HG02840 (cell line): ENCODE results near the gene CLRN3.

Experiments used
- ATAC-seq: cut with Tn5 transposase; IDR thresholded peaks from one replicate; pipeline ENCODE4 v1.9.1; 2021; ENCODE audit warnings: mild to moderate bottlenecking, moderate library complexity, moderate number of reproducible peaks; ENCODE audit not compliant: unreplicated experiment, low FRiP score

The CLRN3 gene

DNA sequence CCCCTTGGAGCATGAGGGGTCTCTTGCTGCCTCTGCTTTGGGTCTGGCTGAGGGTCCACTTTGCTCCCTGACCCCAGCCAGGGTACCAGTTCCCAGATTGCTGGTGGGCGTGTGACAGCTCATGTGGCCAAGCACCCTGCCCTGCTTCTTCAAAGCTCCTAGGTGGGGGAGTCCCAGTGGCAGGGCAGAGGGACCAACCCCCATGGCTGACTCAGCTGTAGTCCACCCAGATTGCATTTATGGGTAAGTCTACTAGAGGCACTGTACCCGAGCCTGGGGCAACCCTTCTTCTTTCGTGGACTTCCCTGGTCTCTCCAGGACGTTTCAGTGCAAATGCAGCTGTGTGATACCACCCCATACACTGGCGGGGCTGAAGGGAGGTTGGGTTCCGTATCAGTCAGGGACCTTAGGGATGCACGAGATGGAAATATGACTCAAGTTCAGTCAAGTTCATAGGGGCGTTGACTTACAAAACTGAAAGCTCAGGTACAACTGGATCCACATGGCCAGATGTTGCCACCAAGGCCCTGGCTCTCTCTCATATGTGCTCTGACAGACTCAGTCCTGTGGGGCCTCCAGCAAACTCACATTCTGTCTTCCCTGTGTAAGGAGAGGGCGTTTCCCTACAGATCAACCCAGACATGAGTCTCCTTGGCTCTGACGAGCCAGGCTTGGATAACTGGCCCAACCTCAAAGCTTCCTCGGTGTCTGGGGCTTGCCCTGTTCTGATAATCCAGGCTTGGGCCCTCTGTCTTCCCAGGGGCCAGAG, 27.7 kb upstream of the CLRN3 start:
- no peak for ATAC-seq

DNA sequence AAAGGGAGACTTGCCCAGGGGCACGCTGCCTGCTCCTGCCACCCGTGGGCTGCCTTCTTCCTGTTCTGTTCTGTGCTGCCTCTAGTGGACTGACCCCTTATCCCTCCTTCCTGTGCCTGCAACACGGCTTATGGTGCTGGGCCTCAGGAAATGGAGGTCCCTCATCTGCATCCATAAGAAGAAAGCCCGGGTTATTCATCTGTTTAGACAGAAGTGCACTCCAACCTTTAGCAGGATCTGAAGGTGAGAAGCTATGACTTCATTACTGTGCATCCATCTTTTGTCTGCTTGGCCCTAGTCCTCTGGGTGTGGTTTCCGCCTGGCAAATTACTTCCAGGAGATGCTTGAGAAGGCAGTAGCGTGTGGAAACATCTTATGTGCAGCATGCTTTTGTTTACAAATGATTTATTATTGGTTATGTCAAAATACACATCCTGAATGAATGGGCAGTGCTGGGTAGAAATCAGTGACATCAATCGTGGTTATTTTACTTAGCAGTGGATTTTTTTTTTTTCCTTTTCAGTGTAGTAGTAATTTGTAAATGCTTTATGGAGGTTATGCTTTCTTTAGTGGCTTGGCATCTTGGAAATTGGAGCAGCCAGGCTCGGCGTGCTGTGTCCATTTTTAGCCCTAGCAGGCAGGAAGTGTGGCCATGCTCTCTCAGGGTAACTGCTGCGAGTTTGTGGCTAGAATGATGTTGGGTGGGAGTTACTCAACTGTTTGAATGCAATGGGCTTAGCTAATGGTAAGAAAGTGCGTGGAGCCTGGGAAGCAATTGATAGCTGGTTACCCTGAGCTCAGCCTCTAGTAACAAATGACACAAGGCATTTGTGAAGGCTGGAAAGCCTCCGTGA, 26.9 kb upstream of the CLRN3 start:
- ATAC-seq: no peak

GRCh38 chr10:127918572-127918971, 25.8 kb upstream of the CLRN3 start:
- ATAC-seq: no peak

- no peak for ATAC-seq
Measured at GRCh38 chr10:127916826-127917225, 24.1 kb upstream of the CLRN3 start.

DNA sequence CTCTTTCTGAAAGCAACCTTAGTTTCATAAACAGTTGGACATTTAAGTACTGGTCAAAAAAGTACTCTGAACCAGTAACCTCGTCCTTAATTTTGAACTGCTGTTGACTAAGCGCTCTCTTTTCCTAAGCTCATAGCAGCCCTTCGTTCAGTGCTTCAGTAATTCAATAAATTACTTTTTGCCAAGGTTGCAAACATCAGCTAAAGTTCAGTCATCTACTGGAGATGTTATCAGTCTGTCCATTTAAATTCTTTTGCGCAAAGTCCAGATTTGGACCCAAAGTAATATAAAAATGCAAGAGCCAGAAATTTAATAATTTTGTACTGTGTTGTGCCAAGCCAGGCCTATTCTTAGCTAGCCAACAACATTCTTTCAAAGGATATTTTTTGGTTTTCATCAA, 22.6 kb upstream of the CLRN3 start:
- no peak for ATAC-seq

- ATAC-seq: no peak
Measured at GRCh38 chr10:127913368-127913759, 20.6 kb upstream of the CLRN3 start.

DNA sequence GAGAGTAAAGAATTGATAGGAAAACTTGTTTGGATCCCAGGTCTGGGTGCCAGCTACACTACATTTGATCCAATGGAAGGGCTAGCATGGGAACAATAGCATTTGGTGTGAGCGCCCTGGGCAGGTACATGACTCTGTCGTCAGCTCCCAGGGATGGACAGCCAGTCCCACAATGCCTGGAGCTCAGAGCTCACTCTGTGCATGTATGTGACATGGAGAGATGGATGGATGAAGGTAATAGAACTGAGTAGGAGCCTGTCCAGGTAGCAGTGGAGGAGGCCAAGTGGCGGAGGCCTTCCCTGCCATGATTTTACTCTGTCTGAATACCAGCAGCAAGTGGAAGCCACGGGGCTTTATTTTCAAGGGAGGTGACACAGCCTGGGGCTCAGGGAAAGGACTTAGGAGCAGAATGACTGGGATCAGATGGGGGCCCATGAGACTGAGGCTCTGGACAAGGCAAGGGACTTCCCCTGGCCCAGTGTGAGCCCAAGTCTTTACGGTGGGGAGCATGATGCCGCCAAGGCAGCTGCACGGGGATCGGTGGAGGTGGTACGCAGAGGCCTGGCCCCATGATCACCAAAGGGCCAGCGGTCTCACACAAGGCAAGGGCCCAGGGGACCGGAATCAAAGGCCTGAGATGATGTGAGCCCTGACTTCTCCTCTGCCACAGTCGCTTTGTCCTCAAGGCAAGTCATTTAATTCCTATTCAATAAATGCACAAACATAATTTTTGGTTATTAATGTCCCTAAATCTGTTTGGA, 20.0 kb upstream of the CLRN3 start:
- no peak for ATAC-seq

DNA sequence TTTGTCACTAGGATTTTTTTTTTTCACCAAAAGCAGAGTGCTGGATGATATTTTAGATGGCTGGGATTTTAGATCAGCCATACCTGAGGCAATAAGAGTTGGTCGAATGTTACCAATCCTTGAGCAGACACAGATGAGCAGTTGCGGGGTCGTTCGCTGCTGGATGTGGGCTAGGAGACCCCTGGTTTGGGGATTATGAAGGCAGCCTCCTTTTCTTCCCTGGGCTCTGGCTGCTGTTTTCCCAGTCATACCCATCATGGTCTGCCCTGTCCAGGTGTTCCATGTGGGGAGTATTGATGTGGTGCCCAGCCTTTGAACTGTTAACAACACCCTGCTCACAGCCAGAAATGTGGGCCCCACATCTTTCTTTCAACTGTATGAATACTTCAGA, 19.1 kb upstream of the CLRN3 start:
- ATAC-seq: no peak

- no peak for ATAC-seq
Measured at GRCh38 chr10:127911218-127911866, 18.6 kb upstream of the CLRN3 start.

GRCh38 chr10:127910464-127910770, 17.7 kb upstream of the CLRN3 start:
- no peak for ATAC-seq

DNA sequence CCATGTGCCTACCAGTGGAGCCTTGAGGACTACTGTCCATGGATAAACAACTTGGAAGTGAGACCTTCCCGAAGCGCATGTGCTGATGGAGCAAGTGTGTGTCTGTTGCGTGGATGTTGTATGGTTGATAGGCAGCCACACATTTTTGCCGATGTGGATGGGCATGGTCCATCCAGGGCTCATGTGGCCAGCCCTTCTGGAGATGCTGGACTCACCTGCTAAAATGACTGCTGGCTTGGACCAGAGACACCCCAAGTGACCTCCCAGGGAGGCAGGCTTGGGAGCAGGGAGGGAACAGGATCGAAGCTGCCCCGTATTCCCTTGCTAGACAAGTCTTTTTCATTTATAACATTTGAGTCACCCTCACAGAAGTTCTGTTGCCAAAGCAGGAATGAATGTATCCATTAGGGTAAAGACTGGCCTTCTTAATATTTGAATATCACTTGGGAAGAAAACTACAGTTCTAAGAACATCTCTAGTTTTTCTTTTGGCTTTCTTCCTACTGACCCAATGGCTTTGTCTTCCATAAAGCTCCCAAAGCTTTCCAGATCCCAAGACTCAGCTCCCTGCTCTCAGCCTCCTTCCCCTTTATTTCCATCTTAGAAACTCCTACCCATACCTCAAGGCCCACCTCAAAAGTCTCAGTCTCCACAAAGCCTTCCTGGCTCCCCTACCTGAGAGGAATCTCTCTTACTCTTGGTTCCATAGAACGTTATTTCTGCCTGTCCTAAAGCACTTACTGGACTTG, 17.1 kb upstream of the CLRN3 start:
- no peak for ATAC-seq

GRCh38 chr10:127908959-127909267, 16.2 kb upstream of the CLRN3 start:
- ATAC-seq: no peak

DNA sequence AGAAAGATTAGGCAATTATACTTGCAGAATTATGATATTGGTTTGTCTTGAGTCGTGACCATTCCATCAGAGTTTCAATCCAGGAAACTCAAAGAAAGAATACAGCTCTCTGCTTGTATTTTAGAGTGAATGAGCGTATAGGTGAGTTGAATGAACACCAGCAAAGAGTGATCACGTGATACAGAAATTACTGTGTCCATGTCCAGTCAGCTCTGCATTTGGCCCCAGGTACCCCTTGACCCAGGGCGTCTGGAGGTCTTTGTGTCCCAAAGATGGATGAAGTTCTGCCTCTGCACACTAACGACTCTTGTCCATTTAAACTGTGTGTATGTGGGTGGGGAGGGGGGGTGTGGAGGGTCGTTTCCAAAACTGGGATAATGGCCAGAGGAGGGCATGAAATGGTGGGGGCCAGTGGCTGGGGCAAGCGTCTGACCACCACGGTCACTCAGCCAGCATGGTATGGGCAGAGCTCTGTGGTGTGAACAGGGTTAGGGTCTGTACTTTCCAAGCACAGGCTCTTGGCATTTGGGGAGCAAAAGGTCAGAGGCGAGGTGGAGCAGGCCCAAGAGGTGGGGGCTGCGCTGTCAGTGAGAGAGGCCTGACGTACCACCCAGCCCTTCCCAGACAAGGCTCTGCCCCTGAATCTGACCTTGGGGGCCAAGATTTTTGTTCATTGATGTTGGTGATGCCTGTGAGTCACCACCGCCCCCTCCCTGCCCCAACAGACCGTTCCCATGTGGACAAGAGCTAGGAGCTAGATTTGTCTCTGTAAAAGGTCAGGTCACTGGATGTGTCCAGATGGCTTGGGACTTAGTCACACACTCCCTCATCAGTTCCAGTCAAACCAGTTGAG, 15.6 kb upstream of the CLRN3 start:
- no peak for ATAC-seq

- no peak for ATAC-seq
Measured at GRCh38 chr10:127907411-127908105, 14.8 kb upstream of the CLRN3 start.

GRCh38 chr10:127906548-127907377, 14.0 kb upstream of the CLRN3 start, which contains the start of gene PTPRE:
TSS of gene PTPRE (plus strand) at chr10:127907103. CDS start at chr10:128040882, 133,779 bp downstream.
- peak; percentile 80 for ATAC-seq

- no peak for ATAC-seq
Measured at GRCh38 chr10:127905848-127906261, 13.1 kb upstream of the CLRN3 start.

GRCh38 chr10:127905001-127905847, 12.5 kb upstream of the CLRN3 start:
- ATAC-seq: no peak
